OCI-M1 (cell line): ENCODE data around the gene TAF7.
"Not testable (repeated sequence)": the region's sequence is repeated elsewhere in the genome, so short reads cannot be mapped to it uniquely, and the experiment has no call there.

ENCODE experiments used
- DNase-seq: peaks from one replicate; lab custom pipeline; 2025; lab: John Stamatoyannopoulos, UW

Gene TAF7

DNA sequence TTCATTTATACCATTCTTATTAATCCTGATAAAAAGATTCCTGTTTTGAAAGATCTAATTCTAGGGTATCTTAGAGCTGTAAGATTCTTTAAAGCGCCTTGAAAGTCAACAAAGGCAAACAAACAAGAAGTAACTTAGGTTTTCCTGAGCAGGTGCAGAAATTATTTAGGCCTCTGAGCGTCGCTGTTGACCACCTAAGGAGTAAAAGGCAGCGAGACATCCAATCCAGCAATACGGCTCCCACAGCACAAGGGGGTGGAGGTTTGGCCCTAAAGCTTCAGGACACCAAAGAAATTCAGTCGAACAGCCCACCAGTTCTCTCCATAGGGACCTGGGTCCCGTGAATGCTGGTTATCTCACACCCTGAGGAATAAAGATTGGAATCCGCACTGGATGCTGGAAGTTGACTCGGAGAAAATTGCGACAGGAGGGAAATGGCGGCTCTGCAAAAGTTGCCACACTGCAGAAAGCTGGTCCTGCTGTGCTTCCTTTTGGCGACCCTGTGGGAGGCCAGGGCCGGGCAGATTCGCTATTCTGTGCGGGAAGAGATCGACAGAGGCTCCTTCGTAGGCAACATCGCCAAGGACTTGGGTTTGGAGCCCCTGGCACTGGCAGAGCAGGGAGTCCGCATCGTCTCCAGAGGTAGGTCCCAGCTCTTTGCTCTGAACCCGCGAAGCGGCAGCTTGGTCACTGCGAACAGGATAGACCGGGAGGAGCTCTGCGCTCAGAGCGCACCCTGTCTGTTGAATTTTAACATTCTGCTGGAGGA, 18.1 kb upstream of the TAF7 start, which contains the start of gene PCDHGA2:
TSS of gene PCDHGA2 (plus strand) at position 223 of the 769 bp plus-strand sequence.
- peak; percentile 24 for DNase-seq

DNA sequence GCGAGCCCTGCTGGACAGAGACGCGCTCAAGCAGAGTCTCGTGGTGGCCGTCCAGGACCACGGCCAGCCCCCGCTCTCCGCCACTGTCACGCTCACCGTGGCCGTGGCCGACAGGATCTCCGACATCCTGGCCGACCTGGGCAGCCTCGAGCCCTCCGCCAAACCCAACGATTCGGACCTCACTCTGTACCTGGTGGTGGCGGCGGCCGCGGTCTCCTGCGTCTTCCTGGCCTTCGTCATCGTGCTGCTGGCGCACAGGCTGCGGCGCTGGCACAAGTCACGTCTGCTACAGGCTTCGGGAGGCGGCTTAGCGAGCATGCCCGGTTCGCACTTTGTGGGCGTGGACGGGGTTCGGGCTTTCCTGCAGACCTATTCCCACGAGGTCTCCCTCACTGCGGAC, 12.0 kb upstream of the TAF7 start:
- DNase-seq = not testable (repeated sequence)

DNA sequence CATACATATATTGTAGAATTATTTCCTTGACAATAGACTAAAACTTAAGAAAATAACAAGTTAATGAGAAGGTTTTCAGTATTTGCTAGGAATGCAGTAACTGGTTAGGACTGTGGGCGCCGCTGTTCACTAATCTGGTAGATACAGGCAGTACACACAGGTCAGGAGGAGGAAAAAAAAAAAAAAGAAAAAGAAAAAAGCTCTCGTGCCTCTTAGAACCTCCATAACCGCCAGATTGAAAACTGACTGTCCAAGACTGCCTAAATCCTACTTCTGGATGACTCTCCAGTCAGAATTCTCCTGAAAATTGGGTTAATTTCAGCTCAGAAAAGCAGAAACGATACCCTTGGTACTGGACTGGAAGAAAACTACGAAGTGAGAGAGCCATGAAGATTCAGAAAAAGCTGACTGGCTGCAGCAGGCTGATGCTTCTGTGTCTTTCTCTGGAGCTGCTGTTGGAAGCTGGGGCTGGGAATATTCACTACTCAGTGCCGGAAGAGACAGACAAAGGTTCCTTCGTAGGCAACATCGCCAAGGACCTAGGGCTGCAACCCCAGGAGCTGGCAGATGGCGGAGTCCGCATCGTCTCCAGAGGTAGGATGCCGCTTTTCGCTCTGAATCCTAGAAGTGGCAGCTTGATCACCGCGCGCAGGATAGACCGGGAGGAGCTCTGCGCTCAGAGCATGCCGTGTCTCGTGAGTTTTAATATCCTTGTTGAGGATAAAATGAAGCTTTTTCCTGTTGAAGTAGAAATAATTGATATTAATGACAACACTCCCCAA, 9.9 kb upstream of the TAF7 start, which contains the start of gene PCDHGA1:
TSS of gene PCDHGA1 (plus strand) at position 216 of the 782 bp plus-strand sequence.
- peak; percentile 47 for DNase-seq

DNA sequence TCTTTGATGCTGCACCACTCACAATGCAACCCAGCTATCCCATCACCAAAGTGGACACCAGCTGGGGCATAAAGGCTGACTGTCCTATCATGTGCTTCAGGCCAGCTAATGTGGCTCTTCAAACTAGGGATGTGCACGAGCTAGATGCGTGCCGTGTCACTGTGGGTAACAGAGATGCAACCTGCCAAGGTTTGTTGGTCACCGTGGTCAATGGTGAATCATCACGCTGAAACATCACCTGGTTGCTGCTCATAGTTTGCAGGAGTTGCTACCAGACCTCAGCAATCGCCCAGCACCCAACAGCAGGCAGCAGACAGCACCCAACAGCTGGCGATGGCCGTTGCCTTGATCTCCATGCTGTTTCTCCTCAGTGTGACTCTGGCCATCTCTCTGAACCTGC, 7.6 kb upstream of the TAF7 start:
- DNase-seq = no peak

DNA sequence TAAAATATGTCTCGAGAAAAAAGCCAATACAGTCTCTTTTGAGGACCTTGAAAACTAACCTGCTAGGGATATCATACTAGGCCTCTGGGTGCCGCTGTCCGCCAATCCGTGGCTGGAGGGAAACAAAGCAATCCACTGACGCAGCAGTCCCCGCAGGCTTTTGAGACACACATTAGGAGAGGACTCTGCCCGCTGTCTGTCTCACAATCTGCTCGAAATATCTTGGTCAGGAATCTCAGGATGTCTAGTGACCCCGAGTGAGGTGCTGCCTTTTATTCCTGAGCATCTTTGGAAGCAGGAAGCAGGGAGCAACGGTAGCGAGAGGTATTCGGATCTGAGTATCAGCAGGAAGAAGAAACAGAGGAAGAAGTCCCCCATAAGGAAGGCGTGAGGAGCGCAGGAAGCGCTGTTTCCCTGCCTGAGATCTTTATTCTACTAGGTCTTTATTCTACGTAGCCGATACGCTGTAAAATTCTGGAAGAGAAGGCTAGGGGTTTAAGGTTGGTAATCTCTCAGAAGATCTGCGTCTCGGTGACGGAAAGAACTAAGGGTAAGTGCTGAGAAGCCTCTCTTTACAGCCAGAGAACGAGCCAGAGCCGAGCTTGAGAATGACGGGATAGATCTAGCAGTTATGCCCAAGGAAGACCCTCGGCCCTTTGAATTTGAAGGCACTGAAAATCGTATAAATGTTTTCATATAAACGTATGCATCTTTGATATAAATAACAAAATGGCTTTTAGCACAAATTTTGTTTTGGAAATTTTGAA, 5.7 kb upstream of the TAF7 start:
- DNase-seq = peak; percentile 81

DNA sequence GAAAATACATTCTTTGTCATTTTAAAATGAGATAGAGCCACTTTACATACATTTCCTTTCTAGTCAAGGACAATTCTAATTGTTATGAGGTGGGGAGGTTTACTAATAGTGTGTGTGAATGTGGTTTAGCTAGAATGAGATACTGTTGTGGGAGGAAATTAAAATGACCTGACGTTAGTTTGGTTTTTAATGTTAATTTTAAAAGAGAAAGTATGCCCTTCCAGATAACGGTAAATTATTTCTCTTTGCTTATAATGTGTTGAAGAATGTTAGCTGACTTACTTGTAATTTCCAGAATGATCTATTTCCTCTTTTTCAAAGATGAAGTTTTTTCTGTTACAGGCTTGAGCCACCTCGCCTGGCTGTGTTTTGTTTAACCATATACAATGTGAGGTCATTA, 1.7 kb upstream of the TAF7 start:
- no peak for DNase-seq

DNA sequence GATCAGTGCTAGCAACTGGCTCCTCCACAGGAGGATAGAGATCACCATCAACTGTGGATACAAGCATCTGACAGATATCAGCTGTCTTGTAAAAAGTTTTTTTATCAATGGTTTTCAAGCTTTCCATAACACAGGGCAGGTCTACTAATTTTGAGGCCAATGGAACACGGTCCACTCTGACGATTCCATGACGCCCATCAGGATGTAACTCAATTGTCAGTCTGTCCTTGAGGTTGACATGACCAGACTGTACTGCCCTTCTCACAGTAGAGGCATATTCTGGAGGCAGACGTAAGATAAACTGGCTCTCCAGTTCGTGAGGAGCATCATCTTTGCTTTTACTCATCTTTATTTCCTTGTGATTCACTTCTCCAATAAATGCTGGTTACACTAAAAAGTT, 885 bp downstream of the TAF7 start:
- no peak for DNase-seq

DNA sequence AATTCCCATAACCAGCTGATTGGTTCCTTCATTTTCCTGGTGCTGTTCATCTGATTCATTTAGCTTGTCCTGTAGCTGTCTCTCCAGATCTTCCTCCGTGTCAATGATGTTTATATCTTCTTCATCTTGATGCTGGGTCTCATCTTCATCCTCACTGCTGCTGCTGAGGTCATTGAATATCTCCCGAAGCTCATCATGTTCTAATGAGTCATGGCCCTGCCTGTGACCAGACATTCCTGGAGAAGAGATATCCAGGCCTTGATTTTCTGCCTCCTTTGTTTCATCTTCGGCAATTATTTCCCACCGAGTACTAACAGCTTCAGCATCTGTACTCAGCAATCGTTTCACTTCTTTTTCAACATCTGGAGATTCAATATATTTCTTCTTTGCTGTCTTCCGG, 1.4 kb downstream of the TAF7 start:
- no peak for DNase-seq

DNA sequence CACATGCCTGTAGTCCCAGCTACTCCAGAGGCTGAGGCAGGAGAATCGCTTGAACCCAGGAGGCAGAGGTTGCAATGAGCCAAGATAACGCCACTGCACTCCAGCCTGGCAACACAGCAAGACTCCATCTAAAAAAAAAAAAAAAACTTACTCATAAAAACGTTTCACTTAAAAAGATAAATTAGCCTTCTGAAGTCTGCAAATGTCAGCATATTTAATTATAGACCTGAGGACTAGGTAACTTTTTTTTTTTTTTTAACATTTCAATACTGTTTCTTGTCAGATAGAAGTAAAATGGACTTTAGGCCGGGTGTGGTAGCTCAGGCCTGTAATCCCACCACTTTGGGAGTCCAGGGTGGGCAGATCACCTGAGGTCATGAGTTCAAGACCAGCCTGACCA, 3.6 kb downstream of the TAF7 start:
- DNase-seq = not testable (repeated sequence)

DNA sequence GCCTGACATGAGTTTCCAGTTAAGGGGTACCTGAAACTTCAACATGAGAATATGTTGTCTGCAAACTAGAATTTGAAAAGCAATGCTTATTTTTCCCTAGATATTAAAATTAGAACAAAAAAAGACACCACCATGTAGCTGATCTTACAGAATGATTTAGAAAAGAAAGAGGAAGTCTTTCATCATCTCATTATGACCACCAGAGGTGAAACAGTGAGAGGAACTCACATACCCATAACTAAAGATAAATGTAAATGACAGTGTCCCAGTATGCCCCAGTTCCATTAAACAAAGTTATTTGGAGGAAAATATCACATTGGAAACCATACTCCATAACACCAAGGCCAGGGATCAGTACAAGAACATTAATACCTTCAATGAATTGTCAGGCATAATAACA, 6.9 kb downstream of the TAF7 start:
- DNase-seq = peak; percentile 60

DNA sequence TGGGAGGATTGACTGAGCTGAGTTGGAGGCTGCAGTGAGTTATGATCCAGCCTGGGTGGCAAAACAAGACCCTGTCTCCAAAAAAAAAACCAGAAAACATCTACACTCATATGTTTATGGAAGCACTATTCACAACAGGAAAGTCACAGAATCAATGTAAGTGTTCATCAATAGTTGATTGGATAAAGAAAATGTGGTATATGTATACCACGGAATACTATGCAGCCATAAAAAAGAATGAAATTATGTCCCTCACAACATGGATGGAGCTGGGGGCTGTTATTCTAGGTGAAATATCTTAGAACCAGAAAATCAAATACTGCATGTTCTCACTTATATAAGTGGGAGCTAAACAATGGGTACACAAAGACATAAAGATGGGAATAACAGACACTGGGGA, 14.0 kb downstream of the TAF7 start:
- no peak for DNase-seq

DNA sequence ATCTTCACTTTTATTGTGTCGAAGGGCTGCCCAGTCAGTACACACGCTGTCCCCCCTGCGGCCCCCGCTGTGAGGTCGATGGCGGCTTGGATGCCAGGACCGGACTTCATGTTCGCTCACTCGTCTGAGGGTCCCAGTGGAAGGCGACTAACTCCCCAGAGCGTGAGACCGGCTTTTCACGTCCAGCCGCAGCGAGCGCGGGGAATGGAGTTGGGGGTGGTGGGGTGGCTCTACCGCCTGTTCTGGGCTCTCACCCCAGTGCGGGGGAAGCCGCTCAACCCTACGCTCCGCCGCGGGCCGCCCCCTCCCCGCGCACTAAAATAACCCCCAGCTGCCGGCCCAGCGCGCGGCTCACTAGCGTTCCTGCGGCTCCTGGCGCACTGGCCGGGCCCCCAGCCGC, 16.8 kb downstream of the TAF7 start, which contains the start of gene SLC25A2:
TSS of gene SLC25A2 (minus strand) at position 294 of the 400 bp plus-strand sequence. CDS start at position 110, 184 bp downstream.
- no peak for DNase-seq

DNA sequence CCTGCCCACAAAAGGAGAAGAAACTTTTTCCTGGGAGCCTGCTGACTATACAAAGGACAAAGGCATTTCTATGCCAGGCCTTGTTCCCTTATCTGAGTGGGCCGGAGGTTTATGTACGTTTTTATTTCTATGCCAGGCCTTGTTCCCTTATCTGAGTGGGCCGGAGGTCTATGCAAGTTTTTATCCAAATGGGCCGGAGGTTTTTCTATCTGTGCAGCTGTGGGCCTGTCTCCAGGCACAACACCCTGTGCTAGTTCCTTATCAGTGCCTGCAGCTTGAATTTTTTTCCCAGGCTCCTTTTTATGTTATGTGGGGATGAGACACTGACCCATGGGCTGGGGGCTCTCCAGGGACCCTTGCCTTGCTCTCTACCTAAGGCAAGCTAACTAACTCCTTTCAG, 22.2 kb downstream of the TAF7 start:
- DNase-seq = peak; percentile 93

DNA sequence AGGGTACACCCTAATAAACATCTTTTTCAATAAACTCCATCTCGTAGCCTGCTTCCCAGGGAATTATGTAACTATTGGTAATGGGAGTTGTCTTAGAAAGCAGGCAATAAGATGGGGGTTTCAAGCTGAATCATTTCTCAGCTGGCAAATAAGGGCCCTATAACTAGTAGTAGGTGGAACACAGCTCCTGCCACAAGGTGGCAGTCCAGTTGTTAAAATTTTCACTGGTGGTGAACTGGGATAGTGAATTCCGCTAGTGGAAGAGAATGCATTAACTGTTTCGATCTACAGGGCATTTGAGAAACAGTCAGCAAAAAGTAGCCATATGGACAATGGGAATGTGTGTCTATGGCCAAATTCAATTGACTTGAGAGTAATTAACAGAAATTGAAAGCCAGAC, 47.7 kb downstream of the TAF7 start:
- peak; percentile 49 for DNase-seq

DNA sequence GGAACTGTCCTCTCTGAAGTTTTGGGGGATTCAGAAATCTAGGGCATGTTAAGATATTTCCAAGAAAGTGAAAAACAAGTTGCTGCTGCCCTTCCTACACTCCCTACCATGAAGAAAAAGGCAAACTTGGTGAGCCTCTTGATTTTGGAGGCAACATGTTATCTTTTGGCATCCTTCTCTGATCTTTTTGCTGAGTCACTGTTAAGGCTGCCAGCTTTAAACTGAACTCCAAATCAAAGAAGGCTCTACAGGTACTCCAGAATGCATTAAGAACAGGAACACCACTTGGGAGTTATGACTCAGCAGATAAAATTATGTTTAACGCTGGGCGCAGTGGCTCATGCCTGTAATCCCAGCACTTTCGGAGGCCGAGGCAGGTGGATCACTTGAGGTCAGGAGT, 51.4 kb downstream of the TAF7 start:
- DNase-seq = no peak
